Right lobe of liver (tissue), 4 donors: ENCODE results near the gene FTO.

Experiments used
- POLR2A ChIP-seq: fragments of 450-650 bp; IDR thresholded peaks from one replicate; pipeline ENCODE4 v1.6.1; 2017; ENCODE audit warnings: antibody characterized with exemption, mild to moderate bottlenecking
- TF ChIP-seq, protein P1 (sequence below), 4 donors: fragments of 200-600 bp in 3 of 4; fragments of 450-650 bp in 1 of 4; IDR thresholded peaks; one replicate each; pipeline versions ENCODE4 v1.5.1 to v1.8.0; 2016 to 2022; ENCODE audit warnings: antibody characterized with exemption in 4 of 4, mild to moderate bottlenecking in 2 of 4
- donor health status: DM: no; HTN: no; CAD: no.
- donor health status: DM: no; HTN: no; CAD: no.
- donor health status: DM: no; HTN: yes; CAD: no.

DNA sequence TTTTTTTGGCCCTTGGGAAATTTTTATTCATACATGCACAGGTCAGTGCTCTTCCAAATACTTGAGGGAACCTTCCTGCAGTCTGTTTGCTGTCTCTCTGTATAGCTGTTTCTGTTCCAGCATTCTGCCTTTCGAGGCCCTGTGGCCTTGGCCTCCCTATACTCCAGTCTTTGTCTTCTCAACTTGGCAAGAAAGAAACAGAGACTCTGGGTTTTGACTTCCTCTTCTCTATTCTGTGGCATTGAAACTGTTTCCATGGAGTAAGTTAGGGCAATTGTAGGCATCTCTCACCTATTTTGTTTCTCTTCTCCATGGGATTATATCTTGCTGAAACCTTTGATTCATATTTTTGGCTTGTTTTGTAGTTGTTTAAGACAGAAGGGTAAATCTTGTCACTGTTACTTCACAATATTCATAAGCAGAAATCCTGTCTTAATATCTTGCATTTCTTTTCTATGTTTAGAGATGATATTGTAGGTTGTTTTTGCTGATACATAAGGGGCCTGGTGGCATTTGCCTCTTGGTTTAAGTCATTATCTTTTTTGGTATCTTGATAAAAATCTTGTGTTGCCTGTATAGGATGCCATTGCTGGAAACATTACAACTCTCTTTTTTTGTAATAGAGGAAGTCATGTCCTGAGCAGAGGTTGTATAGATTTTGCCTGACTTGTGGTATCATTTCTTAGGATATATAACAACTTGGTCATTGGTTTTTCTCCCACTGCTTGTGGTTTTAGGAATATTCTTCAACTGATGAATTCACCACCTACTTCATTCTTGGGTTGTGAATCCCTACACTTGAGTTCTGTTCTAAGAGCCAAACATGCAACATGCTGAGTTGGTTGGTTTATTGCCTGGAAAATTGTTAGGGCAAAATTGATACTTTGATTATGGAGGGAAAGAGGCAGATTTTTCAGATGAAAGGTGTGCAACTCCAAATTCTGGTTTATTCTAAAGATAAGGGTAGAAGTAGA is 168.6 kb downstream of the FTO start:
- TF ChIP-seq, protein P1, sequence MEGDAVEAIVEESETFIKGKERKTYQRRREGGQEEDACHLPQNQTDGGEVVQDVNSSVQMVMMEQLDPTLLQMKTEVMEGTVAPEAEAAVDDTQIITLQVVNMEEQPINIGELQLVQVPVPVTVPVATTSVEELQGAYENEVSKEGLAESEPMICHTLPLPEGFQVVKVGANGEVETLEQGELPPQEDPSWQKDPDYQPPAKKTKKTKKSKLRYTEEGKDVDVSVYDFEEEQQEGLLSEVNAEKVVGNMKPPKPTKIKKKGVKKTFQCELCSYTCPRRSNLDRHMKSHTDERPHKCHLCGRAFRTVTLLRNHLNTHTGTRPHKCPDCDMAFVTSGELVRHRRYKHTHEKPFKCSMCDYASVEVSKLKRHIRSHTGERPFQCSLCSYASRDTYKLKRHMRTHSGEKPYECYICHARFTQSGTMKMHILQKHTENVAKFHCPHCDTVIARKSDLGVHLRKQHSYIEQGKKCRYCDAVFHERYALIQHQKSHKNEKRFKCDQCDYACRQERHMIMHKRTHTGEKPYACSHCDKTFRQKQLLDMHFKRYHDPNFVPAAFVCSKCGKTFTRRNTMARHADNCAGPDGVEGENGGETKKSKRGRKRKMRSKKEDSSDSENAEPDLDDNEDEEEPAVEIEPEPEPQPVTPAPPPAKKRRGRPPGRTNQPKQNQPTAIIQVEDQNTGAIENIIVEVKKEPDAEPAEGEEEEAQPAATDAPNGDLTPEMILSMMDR (IDR thresholded peaks at IDR 0.05) = no peak
- TF ChIP-seq POLR2A = no peak
